Occipital lobe (tissue), 2 donors: ENCODE data around the gene KCNH6. TPM values are rescaled to one million over a fixed set of nuclear protein-coding genes. Genes with fewer than 3 reads are reported as not detected.

Source experiments
- DNase-seq: peaks from one replicate; lab custom pipeline; 2025; lab: John Stamatoyannopoulos, UW
- total RNA-seq: library from RNA; depleted of rRNA; stranded (reverse); fragments of >200 nt; gene quantifications from one replicate; pipeline ENCODE4 v1.2.3, GENCODE V29; 2014

KCNH6 gene
- total RNA-seq, 1 donor from 2014 or later = 0.16 TPM

- DNase-seq = no peak
Measured at GRCh38 chr17:63534078-63534570, 11.0 kb downstream of the KCNH6 start.

DNA sequence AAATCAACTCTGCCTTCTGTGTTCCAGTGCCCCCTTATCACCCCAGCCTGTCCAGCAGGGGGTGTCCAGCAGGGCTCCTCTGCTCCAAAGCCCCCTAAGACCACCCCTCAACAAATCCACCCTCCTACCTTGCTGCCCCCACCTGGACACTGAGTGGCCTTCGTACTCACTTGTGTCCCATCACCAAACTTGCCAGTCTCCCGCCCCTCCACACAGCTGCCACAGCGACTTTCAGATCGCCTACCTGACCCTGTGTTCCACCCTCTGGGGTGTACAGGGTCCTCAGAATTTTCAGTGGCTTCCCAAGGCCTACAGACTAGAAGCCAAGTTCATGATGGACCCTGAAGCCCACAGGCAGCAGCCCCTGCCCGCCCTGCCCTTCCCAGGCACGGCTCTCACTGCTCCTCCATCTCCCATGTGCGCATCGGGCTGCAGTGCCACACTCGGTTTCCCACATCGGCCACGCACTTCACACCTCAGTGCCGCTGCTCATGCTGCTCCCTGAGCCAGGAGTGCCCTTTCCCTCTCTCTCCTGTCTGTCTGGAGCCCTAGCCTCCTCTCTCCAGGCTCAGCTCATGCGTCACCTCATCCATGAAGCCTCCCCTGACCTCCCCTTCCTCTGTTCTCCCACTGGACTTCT lies 11.8 kb downstream of the KCNH6 start:
- DNase-seq = no peak

- no peak for DNase-seq
Measured at GRCh38 chr17:63535640-63536039, 12.5 kb downstream of the KCNH6 start.

GRCh38 chr17:63537001-63537400 lies 13.8 kb downstream of the KCNH6 start:
- no peak for DNase-seq

GRCh38 chr17:63537991-63538692 lies 15.0 kb downstream of the KCNH6 start:
- peak; percentile 40 for DNase-seq

- no peak for DNase-seq
Measured at GRCh38 chr17:63538693-63539595, 15.8 kb downstream of the KCNH6 start.

DNA sequence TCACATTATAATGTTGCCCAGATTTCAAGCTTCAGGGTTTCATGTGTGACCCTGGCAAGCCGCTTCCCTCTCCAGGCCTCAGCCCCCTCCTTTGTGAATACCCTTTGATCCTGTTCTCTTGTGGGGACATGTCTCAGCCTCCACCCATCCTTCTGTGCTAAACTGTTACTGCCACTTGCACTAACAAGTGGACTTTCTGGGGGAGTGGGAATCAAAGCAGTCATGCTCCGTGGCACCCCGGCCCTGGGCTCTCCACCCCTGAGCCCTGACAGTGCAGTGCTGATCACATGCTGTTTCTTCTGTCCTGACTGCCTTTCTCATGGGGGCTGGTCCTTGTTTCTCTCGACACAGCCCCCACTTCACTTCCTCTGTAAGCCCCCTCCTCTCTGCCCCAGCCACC lies 17.4 kb downstream of the KCNH6 start:
- DNase-seq = no peak

- DNase-seq = no peak
Measured at GRCh38 chr17:63542218-63542545, 19.0 kb downstream of the KCNH6 start.

GRCh38 chr17:63542942-63543821 lies 20.0 kb downstream of the KCNH6 start:
- no peak for DNase-seq

DNA sequence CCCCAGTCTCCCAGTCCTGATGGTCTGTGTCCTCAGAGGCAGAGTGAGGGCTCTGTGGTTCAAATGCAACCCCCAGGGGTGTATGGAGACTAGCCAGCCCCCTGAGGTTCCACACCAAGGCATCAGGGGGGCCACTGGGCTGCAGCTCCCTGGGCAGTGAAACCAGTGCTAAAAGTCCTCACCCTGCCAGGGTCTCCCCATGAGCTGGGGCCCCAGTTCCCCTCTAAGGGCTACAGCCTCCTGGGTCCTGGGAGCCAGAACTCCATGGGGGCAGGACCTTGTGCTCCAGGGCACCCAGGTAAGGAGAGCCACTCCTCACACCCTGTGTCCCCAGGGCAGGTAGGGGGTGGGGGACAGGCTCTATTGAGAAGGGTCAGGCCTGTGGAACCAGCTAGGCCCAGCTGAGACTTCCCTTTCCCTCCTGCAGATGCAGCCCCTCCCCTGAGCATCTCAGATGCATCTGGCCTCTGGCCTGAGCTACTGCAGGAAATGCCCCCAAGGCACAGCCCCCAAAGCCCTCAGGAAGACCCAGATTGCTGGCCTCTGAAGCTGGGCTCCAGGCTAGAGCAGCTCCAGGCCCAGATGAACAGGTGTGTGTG lies 20.8 kb downstream of the KCNH6 start:
- DNase-seq = no peak

DNA sequence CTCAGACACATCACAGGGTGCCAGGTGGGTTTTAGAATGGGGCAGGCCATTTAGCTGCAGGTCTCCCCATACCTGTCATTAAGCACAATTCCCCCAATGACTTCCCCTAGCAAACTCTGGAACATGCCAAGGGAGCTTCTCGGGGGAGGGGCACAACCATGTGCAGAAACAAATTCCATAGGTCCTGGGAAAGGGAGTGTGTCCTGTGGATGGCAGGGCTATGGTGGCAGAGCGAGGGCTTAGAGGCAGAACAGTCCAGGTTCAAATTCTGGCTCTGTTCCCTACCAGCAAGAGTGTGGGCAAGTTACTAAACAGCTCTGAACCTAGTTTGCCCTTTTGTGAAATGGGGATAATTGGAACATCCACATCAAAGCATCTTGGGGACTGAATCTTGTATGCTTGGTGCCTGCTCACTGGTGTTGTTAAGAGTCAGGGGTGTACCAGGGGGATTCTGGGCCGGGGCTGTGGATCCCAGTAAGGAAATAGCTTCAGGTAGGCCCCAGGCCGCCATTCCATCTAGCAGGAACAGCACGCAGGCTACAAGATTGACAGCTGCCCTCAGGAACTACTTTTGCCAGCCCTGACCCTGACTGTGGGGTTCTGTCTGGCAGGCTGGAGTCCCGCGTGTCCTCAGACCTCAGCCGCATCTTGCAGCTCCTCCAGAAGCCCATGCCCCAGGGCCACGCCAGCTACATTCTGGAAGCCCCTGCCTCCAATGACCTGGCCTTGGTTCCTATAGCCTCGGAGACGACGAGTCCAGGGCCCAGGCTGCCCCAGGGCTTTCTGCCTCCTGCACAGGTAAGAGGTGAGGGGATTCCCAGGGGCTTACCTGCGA lies 21.5 kb downstream of the KCNH6 start:
- DNase-seq = no peak

- no peak for DNase-seq
Measured at GRCh38 chr17:63546308-63547082, 23.3 kb downstream of the KCNH6 start.

DNA sequence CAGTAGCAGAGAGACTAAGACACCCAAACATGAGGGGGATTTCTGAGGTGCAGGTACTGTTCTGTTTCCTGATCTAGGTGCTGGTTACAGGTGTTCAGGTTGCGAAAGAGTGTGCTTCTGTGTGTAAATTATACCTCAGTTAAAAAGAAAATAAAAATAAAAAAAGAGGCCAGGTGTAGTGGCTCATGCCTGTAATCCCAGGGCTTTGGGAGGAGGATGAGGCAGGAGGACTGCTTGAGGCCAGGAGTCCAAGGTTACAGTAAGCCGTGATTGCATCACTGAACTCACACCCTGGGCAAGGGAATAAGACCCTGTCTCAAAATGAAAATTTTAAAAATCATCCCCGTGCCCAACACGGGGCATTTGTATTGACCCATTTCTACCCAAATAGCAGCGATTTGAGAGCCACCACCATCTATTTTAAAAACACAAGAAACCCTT lies 23.9 kb downstream of the KCNH6 start:
- DNase-seq = no peak

DNA sequence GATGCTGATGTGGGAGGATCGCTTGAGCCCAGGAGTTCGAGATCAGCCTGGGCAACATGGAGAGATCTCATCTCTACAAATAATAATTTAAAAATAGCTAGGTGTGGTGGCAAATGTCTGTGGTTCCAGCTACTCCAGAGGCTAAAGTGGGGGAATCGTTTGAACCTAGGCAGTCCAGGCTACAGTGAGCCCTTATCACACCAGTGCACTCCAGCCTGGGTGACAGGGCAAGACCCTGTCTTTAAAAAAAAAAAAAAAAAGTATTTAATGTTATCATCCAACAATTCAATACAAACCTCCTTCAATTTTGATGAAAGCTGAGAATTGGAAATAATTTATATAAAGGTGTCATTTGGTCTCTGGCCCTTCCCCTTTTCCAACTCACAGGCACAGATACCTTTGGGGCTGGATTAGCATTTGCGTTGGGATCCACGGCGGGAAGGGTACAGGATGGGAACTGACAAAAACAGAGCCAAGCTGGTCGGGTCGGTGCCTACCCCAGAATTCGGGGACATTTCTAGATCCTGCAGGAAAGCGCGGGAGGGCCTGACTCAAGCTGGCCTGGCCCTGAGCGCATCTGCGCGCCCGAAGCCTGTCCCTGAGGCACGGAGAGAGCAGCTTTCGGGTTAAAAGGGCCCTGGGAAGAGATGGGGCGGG lies 26.3 kb downstream of the KCNH6 start:
- DNase-seq = no peak

DNA sequence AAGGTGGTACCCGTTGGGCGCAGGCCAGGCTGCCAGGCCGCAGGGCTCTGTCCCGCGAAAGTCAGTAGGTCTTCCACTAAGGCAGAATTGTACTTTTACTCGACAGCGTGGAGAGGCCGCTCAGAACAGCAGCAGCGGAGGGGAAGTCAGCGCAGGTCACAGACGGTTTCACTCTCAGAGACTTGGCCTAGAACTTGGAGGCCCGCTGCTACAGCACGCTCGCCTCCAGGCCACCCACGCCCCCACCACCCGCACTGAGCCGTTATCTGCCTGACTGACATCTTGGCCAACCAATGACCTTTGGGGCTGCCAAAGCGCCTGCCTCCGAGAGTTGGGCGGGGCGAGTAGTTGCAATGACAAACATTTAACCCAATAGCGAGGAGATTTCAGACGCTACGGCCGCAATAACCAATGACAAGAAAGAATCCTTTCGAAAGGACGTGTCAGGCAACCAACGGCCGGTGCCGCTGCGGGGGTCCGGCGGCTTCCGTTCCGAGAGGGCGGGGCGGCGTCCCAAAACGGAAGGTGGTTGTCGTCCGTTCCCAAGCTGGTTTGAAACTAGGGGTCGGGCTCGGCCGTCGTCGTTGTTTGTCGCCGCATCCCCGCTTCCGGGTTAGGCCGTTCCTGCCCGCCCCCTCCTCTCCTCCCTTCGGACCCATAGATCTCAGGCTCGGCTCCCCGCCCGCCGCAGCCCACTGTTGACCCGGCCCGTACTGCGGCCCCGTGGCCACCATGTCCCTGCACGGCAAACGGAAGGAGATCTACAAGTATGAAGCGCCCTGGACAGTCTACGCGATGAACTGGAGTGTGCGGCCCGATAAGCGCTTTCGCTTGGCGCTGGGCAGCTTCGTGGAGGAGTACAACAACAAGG lies 27.0 kb downstream of the KCNH6 start, which contains the start of gene DCAF7:
Gene DCAF7, plus strand, starts transcription at position 532 of the 871 bp plus-strand sequence. Its CDS starts 201 bp downstream, at position 733.
- DNase-seq = peak; percentile 99

GRCh38 chr17:63550817-63551639 lies 27.9 kb downstream of the KCNH6 start:
- no peak for DNase-seq
